OCI-LY1 (cell line): Measurements from ENCODE around the gene GGPS1.
"Not testable (repeated sequence)": the region's sequence is repeated elsewhere in the genome, so short reads cannot be mapped to it uniquely, and the experiment has no call there.

ENCODE experiments used
- H2AFZ ChIP-seq: fragments of 200-600 bp; sonication (generic), shearing (Covaris generic); 2 replicates; pipeline ENCODE4 v1.6.0; 2014; ENCODE audit warnings: antibody characterized with exemption, mild to moderate bottlenecking, low read length
- H3F3A ChIP-seq: fragments of 200-600 bp; sonication (generic), shearing (Covaris generic); 2 replicates; pipeline ENCODE4 v1.6.0; 2014; ENCODE audit warnings: mild to moderate bottlenecking, antibody characterized with exemption, low read length, moderate library complexity; ENCODE audit not compliant: insufficient read depth
- H3K27ac ChIP-seq: fragments of 200-600 bp; sonication (generic); 2 replicates; pipeline ENCODE4 v1.5.1; 2014; ENCODE audit warnings: low read length, mixed run types, mild to moderate bottlenecking, low read depth; ENCODE audit not compliant: poor library complexity, severe bottlenecking
- H3K27me3 ChIP-seq: fragments of 200-600 bp; sonication (generic); 2 replicates; pipeline ENCODE4 v1.6.0; 2014; ENCODE audit warnings: antibody characterized with exemption, mild to moderate bottlenecking, low read length, moderate library complexity; ENCODE audit not compliant: insufficient read depth
- H3K36me3 ChIP-seq: fragments of 200-600 bp; sonication (generic); 2 replicates; pipeline ENCODE4 v1.6.1; 2014; ENCODE audit warnings: mild to moderate bottlenecking, antibody characterized with exemption, low read length, moderate library complexity, mixed read lengths; ENCODE audit not compliant: insufficient read depth
- H3K4me1 ChIP-seq: fragments of 200-600 bp; sonication (generic); 2 replicates; pipeline ENCODE4 v1.5.1; 2014; ENCODE audit warnings: mild to moderate bottlenecking, low read length, moderate library complexity; ENCODE audit not compliant: insufficient read depth, severe bottlenecking
- H3K4me2 ChIP-seq: fragments of 200-600 bp; sonication (generic), shearing (Covaris generic); 2 replicates; pipeline ENCODE4 v1.6.1; 2014; ENCODE audit warnings: low read length
- H3K4me3 ChIP-seq: fragments of 200-600 bp; sonication (generic); 2 replicates; pipeline ENCODE4 v1.5.1; 2014; ENCODE audit warnings: low read length, low read depth, mild to moderate bottlenecking, mixed read lengths; ENCODE audit not compliant: poor library complexity, severe bottlenecking
- H3K79me2 ChIP-seq: fragments of 200-600 bp; shearing (Covaris generic); 2 replicates; pipeline ENCODE4 v1.6.1; 2016; ENCODE audit warnings: mixed run types, low read length, mixed read lengths; ENCODE audit not compliant: insufficient read depth
- H3K9ac ChIP-seq: fragments of 200-600 bp; sonication (generic), shearing (Covaris generic); 2 replicates; pipeline ENCODE4 v1.6.1; 2014; ENCODE audit warnings: mild to moderate bottlenecking, low read length, mixed read lengths
- H3K9me2 ChIP-seq: fragments of 200-600 bp; sonication (generic), shearing (Covaris generic); 2 replicates; pipeline ENCODE4 v1.6.1; 2014; ENCODE audit warnings: low read depth, mild to moderate bottlenecking, low read length, mixed read lengths
- H3K9me3 ChIP-seq: fragments of 200-600 bp; shearing (Covaris generic); 2 replicates; pipeline ENCODE4 v1.6.1; 2014; ENCODE audit warnings: low read length, mixed read lengths
- H4K20me1 ChIP-seq: fragments of 200-600 bp; sonication (generic), shearing (Covaris generic); 2 replicates; pipeline ENCODE4 v1.6.0; 2016; ENCODE audit warnings: mild to moderate bottlenecking, low read length; ENCODE audit not compliant: insufficient read depth
- CTCF ChIP-seq: fragments of 200-600 bp; sonication (generic), shearing (Covaris generic); IDR thresholded peaks from 2 replicates; pipeline ENCODE4 v1.5.1; 2017; ENCODE audit warnings: mild to moderate bottlenecking, antibody characterized with exemption, low read length, moderate library complexity, mixed read lengths
- EZH2 ChIP-seq: fragments of 200-600 bp; sonication (generic), shearing (Covaris generic); IDR thresholded peaks from 2 replicates; pipeline ENCODE4 v1.8.0; 2017; ENCODE audit warnings: borderline replicate concordance, mixed run types, mild to moderate bottlenecking, antibody characterized with exemption, low read length, moderate library complexity, mixed read lengths

Gene GGPS1

DNA sequence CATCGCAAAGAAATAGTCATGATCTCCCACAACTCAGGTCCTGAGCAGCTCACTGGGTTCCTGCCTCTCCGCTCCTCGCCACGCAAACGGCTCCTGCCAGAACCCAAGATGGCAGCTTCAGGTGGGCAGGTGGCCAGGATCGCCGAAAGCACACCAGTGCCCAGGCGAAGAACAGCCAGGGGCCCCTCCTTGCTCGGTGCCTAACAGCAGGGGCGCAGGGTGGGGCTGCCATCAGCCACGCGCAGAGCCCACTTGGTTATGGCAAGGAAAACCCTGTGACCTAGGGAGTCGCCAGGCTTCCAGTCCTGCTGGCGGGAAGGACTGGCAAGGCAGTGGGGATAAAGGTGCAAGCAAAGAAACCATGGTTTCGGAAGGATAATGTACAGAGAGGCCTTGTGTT is 47.9 kb upstream of the GGPS1 start:
- Histone ChIP-seq H3K27me3 (no peaks in the 10 kb centered on the region), H4K20me1 (no peaks in the 10 kb centered on the region), H3K36me3 (no peaks in the 10 kb centered on the region), H3K9ac (no peak overlapping the region), H3K4me3 (no peak overlapping the region), H2AFZ (no peak overlapping the region), H3K4me2 (no peak overlapping the region), H3K9me2 (no peaks in the 10 kb centered on the region), H3K27ac (no peak overlapping the region), H3K9me3 (no peaks in the 10 kb centered on the region), H3K4me1 (peaks cover 17% of the 10 kb centered on the region), H3F3A (peaks cover 2% of the 10 kb centered on the region; the same call in 1 of the 2 replicates), H3K79me2 (peaks cover 95% of the 10 kb centered on the region)
- no peak for TF ChIP-seq EZH2
- TF ChIP-seq CTCF: no peak

GRCh38 chr1:235283636-235284035 is 44.7 kb upstream of the GGPS1 start:
- H3F3A ChIP-seq, H3K36me3 ChIP-seq, H3K9ac ChIP-seq, H3K27ac ChIP-seq, H3K4me3 ChIP-seq, H2AFZ ChIP-seq, H4K20me1 ChIP-seq, H3K27me3 ChIP-seq, H3K9me3 ChIP-seq, H3K4me2 ChIP-seq, H3K9me2 ChIP-seq: not testable (repeated sequence)
- peaks cover 95% of the 10 kb centered on the region for H3K79me2 ChIP-seq
- H3K4me1 ChIP-seq: peaks cover 21% of the 10 kb centered on the region

DNA sequence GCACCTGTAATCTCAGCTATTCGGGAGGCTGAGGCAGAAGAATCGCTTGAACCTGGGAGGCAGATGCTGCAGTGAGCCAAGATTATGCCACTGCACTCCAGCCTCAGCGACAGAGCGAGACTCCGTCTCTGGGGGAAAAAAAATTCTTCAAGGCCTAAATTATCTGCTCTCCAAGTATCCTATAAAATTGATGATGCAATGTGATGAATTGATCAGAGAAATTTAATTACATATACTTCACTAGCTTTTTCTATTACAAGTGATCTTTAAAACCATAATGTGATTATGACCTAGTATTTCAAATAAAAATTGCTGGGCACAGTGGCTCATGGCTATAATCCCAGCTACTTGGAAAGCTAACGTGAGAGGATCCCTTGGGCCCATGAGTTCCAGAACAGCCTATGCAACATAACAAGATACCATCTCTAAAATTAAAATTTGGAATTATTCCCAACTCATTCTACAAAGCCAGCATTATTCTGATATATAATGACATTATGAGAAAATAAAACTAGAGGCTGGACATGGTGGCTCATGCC is 44.1 kb upstream of the GGPS1 start:
- H3K27ac ChIP-seq: no peak overlapping the region
- peaks cover 21% of the 10 kb centered on the region for H3K4me1 ChIP-seq
- H3K9ac ChIP-seq: no peak overlapping the region
- no peaks in the 10 kb centered on the region for H3K27me3 ChIP-seq
- no peaks in the 10 kb centered on the region for H3K9me2 ChIP-seq
- H3K4me2 ChIP-seq: no peak overlapping the region
- H4K20me1 ChIP-seq: no peaks in the 10 kb centered on the region
- no peaks in the 10 kb centered on the region for H3K36me3 ChIP-seq
- TF ChIP-seq EZH2 (no peak), CTCF (no peak)
- H3K79me2 ChIP-seq: peaks cover 95% of the 10 kb centered on the region
- H3K4me3 ChIP-seq: no peak overlapping the region
- H2AFZ ChIP-seq: no peak overlapping the region
- H3K9me3 ChIP-seq: no peaks in the 10 kb centered on the region
- H3F3A ChIP-seq: no peaks in the 10 kb centered on the region; the same call in 1 of the 2 replicates

DNA sequence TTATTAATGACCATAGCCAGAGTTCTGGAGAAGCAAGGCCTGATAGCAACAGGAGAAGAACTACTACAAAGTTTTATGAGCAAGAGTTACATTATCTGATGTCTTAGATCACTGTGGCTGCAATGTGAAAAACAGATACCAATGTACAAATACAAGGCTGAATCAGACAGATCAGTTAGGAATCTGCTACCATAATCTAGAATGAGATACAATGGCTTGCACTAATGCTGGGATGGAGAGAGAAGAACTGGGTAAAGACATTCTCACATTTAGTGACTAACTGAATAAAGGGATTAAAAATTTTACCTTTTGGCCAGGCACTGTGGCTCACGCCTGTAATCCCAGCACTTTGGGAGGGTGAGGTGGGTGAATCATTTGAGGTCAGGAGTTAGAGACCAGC is 41.7 kb upstream of the GGPS1 start:
- no peak overlapping the region for H3K9ac ChIP-seq
- H3F3A ChIP-seq: no peaks in the 10 kb centered on the region; the same call in 1 of the 2 replicates
- H3K9me3 ChIP-seq: no peaks in the 10 kb centered on the region
- H3K9me2 ChIP-seq: no peaks in the 10 kb centered on the region
- TF ChIP-seq EZH2: no peak
- TF ChIP-seq CTCF: no peak
- no peak overlapping the region for H3K4me2 ChIP-seq
- no peaks in the 10 kb centered on the region for H4K20me1 ChIP-seq
- no peaks in the 10 kb centered on the region for H3K27me3 ChIP-seq
- H3K4me3 ChIP-seq: no peak overlapping the region
- H3K79me2 ChIP-seq: peaks cover 95% of the 10 kb centered on the region
- H2AFZ ChIP-seq: no peak overlapping the region
- H3K27ac ChIP-seq: no peak overlapping the region
- H3K4me1 ChIP-seq: peaks cover 30% of the 10 kb centered on the region
- H3K36me3 ChIP-seq: no peaks in the 10 kb centered on the region; the same call in 1 of the 2 replicates
